ENCODE data around the gene UBE2D2. TPM values are rescaled to one million over a fixed set of nuclear protein-coding genes. Genes with fewer than 3 reads are reported as not detected.

UBE2D2 gene
- total and polyA plus RNA-seq, 2 experiments from 2014 or later: 120 to 172 TPM

GRCh38 chr5:139667001-139667729 lies 106.0 kb downstream of the UBE2D2 start (continued):
- TF ChIP-seq, protein P1, sequence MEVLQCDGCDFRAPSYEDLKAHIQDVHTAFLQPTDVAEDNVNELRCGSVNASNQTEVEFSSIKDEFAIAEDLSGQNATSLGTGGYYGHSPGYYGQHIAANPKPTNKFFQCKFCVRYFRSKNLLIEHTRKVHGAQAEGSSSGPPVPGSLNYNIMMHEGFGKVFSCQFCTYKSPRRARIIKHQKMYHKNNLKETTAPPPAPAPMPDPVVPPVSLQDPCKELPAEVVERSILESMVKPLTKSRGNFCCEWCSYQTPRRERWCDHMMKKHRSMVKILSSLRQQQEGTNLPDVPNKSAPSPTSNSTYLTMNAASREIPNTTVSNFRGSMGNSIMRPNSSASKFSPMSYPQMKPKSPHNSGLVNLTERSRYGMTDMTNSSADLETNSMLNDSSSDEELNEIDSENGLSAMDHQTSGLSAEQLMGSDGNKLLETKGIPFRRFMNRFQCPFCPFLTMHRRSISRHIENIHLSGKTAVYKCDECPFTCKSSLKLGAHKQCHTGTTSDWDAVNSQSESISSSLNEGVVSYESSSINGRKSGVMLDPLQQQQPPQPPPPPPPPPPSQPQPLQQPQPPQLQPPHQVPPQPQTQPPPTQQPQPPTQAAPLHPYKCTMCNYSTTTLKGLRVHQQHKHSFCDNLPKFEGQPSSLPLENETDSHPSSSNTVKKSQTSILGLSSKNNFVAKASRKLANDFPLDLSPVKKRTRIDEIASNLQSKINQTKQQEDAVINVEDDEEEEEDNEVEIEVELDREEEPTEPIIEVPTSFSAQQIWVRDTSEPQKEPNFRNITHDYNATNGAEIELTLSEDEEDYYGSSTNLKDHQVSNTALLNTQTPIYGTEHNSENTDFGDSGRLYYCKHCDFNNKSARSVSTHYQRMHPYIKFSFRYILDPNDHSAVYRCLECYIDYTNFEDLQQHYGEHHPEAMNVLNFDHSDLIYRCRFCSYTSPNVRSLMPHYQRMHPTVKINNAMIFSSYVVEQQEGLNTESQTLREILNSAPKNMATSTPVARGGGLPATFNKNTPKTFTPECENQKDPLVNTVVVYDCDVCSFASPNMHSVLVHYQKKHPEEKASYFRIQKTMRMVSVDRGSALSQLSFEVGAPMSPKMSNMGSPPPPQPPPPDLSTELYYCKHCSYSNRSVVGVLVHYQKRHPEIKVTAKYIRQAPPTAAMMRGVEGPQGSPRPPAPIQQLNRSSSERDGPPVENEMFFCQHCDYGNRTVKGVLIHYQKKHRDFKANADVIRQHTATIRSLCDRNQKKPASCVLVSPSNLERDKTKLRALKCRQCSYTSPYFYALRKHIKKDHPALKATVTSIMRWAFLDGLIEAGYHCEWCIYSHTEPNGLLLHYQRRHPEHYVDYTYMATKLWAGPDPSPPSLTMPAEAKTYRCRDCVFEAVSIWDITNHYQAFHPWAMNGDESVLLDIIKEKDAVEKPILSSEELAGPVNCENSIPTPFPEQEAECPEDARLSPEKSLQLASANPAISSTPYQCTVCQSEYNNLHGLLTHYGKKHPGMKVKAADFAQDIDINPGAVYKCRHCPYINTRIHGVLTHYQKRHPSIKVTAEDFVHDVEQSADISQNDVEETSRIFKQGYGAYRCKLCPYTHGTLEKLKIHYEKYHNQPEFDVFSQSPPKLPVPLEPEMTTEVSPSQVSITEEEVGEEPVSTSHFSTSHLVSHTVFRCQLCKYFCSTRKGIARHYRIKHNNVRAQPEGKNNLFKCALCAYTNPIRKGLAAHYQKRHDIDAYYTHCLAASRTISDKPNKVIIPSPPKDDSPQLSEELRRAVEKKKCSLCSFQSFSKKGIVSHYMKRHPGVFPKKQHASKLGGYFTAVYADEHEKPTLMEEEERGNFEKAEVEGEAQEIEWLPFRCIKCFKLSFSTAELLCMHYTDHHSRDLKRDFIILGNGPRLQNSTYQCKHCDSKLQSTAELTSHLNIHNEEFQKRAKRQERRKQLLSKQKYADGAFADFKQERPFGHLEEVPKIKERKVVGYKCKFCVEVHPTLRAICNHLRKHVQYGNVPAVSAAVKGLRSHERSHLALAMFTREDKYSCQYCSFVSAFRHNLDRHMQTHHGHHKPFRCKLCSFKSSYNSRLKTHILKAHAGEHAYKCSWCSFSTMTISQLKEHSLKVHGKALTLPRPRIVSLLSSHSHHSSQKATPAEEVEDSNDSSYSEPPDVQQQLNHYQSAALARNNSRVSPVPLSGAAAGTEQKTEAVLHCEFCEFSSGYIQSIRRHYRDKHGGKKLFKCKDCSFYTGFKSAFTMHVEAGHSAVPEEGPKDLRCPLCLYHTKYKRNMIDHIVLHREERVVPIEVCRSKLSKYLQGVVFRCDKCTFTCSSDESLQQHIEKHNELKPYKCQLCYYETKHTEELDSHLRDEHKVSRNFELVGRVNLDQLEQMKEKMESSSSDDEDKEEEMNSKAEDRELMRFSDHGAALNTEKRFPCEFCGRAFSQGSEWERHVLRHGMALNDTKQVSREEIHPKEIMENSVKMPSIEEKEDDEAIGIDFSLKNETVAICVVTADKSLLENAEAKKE (CRISPR knock-in tag; IDR thresholded peaks at IDR 0.05): no peak
- no peak for TF ChIP-seq REST (IDR thresholded peaks at IDR 0.05; ENCODE audit: unreplicated experiment)
- no peak for TF ChIP-seq ZNF114 (CRISPR knock-in tag; IDR thresholded peaks at IDR 0.05)
- TF ChIP-seq, protein P2, sequence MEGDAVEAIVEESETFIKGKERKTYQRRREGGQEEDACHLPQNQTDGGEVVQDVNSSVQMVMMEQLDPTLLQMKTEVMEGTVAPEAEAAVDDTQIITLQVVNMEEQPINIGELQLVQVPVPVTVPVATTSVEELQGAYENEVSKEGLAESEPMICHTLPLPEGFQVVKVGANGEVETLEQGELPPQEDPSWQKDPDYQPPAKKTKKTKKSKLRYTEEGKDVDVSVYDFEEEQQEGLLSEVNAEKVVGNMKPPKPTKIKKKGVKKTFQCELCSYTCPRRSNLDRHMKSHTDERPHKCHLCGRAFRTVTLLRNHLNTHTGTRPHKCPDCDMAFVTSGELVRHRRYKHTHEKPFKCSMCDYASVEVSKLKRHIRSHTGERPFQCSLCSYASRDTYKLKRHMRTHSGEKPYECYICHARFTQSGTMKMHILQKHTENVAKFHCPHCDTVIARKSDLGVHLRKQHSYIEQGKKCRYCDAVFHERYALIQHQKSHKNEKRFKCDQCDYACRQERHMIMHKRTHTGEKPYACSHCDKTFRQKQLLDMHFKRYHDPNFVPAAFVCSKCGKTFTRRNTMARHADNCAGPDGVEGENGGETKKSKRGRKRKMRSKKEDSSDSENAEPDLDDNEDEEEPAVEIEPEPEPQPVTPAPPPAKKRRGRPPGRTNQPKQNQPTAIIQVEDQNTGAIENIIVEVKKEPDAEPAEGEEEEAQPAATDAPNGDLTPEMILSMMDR (conservative IDR thresholded peaks at IDR 0.05; ENCODE audit: low read depth in 2 of 2): no peak
- no peak for TF ChIP-seq ETS1 (IDR thresholded peaks at IDR 0.05)
- no peak for TF ChIP-seq ZNF331 (CRISPR knock-in tag; IDR thresholded peaks at IDR 0.05; ENCODE audit: low read depth)
